ENCODE measurements around the gene EFNB1. TPM values are rescaled to one million over a fixed set of nuclear protein-coding genes. Genes with fewer than 3 reads are reported as not detected.
A peak's percentile ranks its signal among the peaks of the same experiment; 100 is the strongest.

EFNB1 gene
- total and polyA plus RNA-seq, 9 donors, result 37.4 to 68.3 (median 57.8) TPM

- peaks cover 31% of the 10 kb centered on the region for H3K27me3 ChIP-seq (ENCODE audit: control insufficient read depth, insufficient read depth, low read length)
- WGBS (ENCODE audit: insufficient coverage), result 70% methylated on average over 2 of the region's 10 CpGs
- H3K27ac ChIP-seq (ENCODE audit: low read length), result no peak overlapping the region
- no peaks in the 10 kb centered on the region for H3K36me3 ChIP-seq (ENCODE audit: control insufficient read depth, insufficient read depth, low read length)
- no peaks in the 10 kb centered on the region for H3K9me3 ChIP-seq (replicated peaks; ENCODE audit: control insufficient read depth, low read depth, low read length)
- no peak for DNase-seq
- H3K4me3 ChIP-seq (ENCODE audit: low read length), result no peak overlapping the region
- peaks cover 21% of the 10 kb centered on the region for H3K4me1 ChIP-seq (ENCODE audit: control insufficient read depth, insufficient read depth, low read length)
Observed at GRCh38 chrX:68826113-68826980, 2.5 kb upstream of the EFNB1 start.

- peaks cover 31% of the 10 kb centered on the region for H3K4me1 ChIP-seq (ENCODE audit: control insufficient read depth, insufficient read depth, low read length)
- H3K36me3 ChIP-seq (ENCODE audit: control insufficient read depth, insufficient read depth, low read length), result no peaks in the 10 kb centered on the region
- DNase-seq, result no peak
- no peak overlapping the region for H3K27ac ChIP-seq (ENCODE audit: low read length)
- peaks cover 32% of the 10 kb centered on the region for H3K27me3 ChIP-seq (ENCODE audit: control insufficient read depth, insufficient read depth, low read length)
- H3K9me3 ChIP-seq (replicated peaks; ENCODE audit: control insufficient read depth, low read depth, low read length), result no peaks in the 10 kb centered on the region
- no peak overlapping the region for H3K4me3 ChIP-seq (ENCODE audit: low read length)
Observed at GRCh38 chrX:68827256-68827655, 1.6 kb upstream of the EFNB1 start.

- Histone ChIP-seq H3K36me3 (ENCODE audit: control insufficient read depth, insufficient read depth, low read length) (no peaks in the 10 kb centered on the region), H3K4me1 (ENCODE audit: control insufficient read depth, insufficient read depth, low read length) (peaks cover 33% of the 10 kb centered on the region), H3K27me3 (ENCODE audit: control insufficient read depth, insufficient read depth, low read length) (peaks cover 32% of the 10 kb centered on the region), H3K27ac (ENCODE audit: low read length) (peak overlapping the region; percentile 82), H3K4me3 (ENCODE audit: low read length) (peak overlapping the region; percentile 34), H3K9me3 (replicated peaks; ENCODE audit: control insufficient read depth, low read depth, low read length) (no peaks in the 10 kb centered on the region)
- DNase-seq, result peak; percentile 93
- 24% methylated on average over 35 of the region's 35 CpGs for WGBS (ENCODE audit: insufficient coverage)
Observed at GRCh38 chrX:68827848-68828624, 785 bp upstream of the EFNB1 start.

DNA sequence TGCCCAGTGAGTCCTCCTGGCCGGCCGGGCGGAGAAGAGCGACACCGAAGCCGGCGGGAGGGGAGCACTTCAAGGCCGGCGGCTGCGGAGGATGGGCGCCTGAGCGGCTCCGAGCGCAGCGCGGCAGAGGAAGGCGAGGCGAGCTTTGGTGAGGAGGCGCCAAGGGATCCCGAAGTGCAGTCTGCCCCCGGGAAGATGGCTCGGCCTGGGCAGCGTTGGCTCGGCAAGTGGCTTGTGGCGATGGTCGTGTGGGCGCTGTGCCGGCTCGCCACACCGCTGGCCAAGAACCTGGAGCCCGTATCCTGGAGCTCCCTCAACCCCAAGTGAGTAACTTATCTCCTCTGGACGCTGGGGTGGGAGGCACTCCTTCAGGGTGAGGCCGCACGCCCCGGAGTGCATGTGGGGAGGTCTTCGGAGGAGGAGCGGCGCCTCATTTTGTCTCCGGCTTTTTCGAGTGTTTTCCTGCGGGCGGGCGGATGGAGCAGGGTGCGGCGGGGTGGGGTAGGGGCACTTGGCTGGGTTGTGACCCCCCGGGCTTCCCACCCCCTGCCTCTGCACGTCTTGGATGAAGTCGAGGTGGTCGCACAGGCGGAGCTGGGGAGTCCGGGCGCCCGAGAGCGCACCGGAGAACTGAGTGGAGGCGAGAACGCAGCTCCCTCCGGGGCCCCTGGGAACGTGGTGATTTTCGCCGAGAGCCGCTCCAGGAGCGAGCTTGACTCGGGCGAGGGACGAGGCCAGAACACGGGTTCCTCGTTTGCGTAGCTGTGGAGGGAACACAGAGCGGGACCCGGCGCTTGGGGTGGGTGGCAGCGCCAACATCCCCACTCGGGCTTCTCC, 979 bp downstream of the EFNB1 start:
- WGBS (ENCODE audit: insufficient coverage), result 32% methylated on average over 61 of the region's 74 CpGs
- Histone ChIP-seq H3K4me3 (ENCODE audit: low read length) (peak overlapping the region; percentile 68), H3K27ac (ENCODE audit: low read length) (peak overlapping the region; percentile 42), H3K36me3 (ENCODE audit: control insufficient read depth, insufficient read depth, low read length) (no peaks in the 10 kb centered on the region), H3K9me3 (replicated peaks; ENCODE audit: control insufficient read depth, low read depth, low read length) (no peaks in the 10 kb centered on the region), H3K4me1 (ENCODE audit: control insufficient read depth, insufficient read depth, low read length) (peaks cover 38% of the 10 kb centered on the region), H3K27me3 (ENCODE audit: control insufficient read depth, insufficient read depth, low read length) (peaks cover 28% of the 10 kb centered on the region)
- DNase-seq, result peak; percentile 33

DNA sequence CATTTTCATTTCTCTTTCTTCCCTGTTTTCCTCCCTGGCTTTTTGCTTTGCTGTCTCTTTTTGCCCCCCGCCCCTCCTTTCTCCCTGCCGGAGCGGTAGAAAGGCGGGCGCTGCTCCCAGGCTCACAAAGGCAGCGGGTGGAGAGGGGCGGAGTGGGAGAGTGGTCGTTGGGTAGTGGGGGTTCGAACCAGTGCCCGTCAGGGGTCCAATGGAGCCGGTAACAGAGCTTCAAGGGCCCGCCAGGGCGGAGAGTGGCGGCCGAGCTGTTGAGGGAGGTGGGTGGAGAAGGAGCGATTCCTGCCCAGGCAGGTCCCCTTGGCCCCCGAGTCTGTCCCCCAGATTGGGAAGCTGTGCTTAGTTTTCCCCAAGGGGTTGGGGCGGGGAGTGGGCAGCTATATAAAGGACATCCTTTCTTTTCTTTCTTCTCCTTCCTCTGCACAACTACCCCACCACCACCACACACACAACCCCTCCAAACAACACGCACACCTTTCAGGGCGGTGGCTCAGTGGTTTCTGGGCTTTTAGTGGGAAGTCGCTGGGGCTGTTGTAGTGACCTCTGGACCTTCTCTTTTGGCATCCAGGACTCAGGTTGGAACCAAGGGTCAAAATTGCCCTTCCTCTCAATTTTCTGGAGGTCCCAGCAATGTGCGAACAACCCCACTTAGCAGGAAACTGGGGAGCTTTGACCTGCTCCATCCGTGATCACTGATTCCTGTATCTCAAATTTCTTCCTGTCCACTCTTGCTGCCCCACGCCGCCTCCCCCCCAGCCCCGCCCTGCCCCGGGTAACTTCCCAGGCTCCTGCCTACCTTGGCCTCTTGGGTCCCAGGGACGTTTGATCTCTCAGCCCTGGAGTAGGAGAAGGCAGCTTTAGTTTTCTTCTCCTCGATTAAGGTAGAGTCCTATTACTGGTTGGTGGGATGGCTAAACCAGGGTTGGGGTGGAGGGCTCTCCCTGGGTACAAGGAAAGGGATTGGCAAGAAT, 1.9 kb downstream of the EFNB1 start:
- H3K9me3 ChIP-seq (replicated peaks; ENCODE audit: control insufficient read depth, low read depth, low read length), result no peaks in the 10 kb centered on the region
- H3K27me3 ChIP-seq (ENCODE audit: control insufficient read depth, insufficient read depth, low read length), result peaks cover 33% of the 10 kb centered on the region
- WGBS (ENCODE audit: insufficient coverage), result 25% methylated on average over 15 of the region's 29 CpGs
- peak overlapping the region; percentile 68 for H3K4me3 ChIP-seq (ENCODE audit: low read length)
- peak; percentile 20 for DNase-seq
- H3K36me3 ChIP-seq (ENCODE audit: control insufficient read depth, insufficient read depth, low read length), result no peaks in the 10 kb centered on the region
- H3K4me1 ChIP-seq (ENCODE audit: control insufficient read depth, insufficient read depth, low read length), result peaks cover 38% of the 10 kb centered on the region
- H3K27ac ChIP-seq (ENCODE audit: low read length), result peak overlapping the region; percentile 44

DNA sequence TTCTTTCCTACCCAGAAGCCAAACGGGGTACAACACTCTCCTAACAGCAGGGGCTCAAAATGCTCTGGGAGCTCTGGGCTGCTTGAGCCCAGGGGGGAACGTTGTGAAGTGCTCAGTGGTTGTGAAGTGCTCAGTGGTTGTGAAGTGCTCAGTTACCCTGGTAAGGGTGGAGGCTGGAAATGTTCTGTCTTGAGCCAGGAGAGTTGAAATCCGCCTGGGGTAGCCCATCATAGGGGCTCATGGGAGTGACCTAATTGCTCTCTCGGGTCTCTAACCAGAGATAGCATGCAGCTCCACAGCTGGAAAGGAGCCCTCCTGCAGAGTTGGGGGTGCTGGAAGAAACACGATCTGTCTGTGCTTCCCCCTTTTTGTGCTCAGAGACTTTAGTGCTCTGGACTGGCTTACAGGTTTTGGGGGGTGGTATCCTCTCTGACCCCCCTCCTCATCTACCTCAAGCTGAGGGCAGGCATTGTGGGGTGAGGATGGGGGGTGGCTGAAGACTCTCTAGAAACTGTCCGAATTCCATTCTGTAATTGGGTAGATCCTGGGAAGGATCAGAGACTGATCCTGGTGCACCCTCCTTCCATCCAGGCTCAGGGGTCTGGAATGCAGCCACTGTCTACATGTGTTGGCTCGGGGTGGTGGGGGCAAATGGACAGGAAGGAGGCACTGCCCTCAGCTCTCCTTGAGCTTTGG, 2.7 kb downstream of the EFNB1 start:
- Histone ChIP-seq H3K27ac (ENCODE audit: low read length) (peak overlapping the region; percentile 75), H3K4me3 (ENCODE audit: low read length) (peak overlapping the region; percentile 68), H3K27me3 (ENCODE audit: control insufficient read depth, insufficient read depth, low read length) (peaks cover 31% of the 10 kb centered on the region), H3K36me3 (ENCODE audit: control insufficient read depth, insufficient read depth, low read length) (no peaks in the 10 kb centered on the region), H3K9me3 (replicated peaks; ENCODE audit: control insufficient read depth, low read depth, low read length) (no peaks in the 10 kb centered on the region), H3K4me1 (ENCODE audit: control insufficient read depth, insufficient read depth, low read length) (peaks cover 38% of the 10 kb centered on the region)
- DNase-seq, result no peak
- WGBS (ENCODE audit: insufficient coverage), result 27% methylated on average over 3 of the region's 7 CpGs

DNA sequence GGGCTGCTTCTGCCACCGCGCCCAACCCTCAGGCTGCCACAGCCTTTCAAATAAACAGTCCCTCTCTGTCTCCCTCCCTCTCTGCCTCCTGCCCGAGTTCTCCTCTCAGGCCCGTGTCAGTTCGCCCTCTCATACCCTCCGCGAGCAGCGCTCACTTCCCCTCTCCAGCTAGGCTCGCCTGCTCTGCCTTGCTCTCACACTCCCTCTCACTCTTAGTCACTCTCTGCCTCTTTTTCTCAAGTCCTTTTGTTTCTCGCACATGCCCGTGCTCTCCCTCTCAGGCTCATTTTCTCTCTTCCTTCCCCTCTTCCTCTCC, 3.2 kb downstream of the EFNB1 start:
- DNase-seq, result peak; percentile 74
- Histone ChIP-seq H3K4me1 (ENCODE audit: control insufficient read depth, insufficient read depth, low read length) (peaks cover 38% of the 10 kb centered on the region), H3K4me3 (ENCODE audit: low read length) (peak overlapping the region; percentile 68), H3K27ac (ENCODE audit: low read length) (peak overlapping the region; percentile 75), H3K9me3 (replicated peaks; ENCODE audit: control insufficient read depth, low read depth, low read length) (no peaks in the 10 kb centered on the region), H3K27me3 (ENCODE audit: control insufficient read depth, insufficient read depth, low read length) (peaks cover 27% of the 10 kb centered on the region), H3K36me3 (ENCODE audit: control insufficient read depth, insufficient read depth, low read length) (peaks cover 3% of the 10 kb centered on the region)
- WGBS (ENCODE audit: insufficient coverage), result 20% methylated on average over 11 of the region's 11 CpGs

- Histone ChIP-seq H3K27ac (ENCODE audit: low read length) (peak overlapping the region; percentile 75), H3K4me1 (ENCODE audit: control insufficient read depth, insufficient read depth, low read length) (peaks cover 38% of the 10 kb centered on the region), H3K4me3 (ENCODE audit: low read length) (peak overlapping the region; percentile 68), H3K36me3 (ENCODE audit: control insufficient read depth, insufficient read depth, low read length) (peaks cover 3% of the 10 kb centered on the region), H3K27me3 (ENCODE audit: control insufficient read depth, insufficient read depth, low read length) (peaks cover 27% of the 10 kb centered on the region), H3K9me3 (replicated peaks; ENCODE audit: control insufficient read depth, low read depth, low read length) (no peaks in the 10 kb centered on the region)
- peak; percentile 32 for DNase-seq
- WGBS (ENCODE audit: insufficient coverage), result 44% methylated on average over 6 of the region's 12 CpGs
Observed at GRCh38 chrX:68832516-68833447, 4.0 kb downstream of the EFNB1 start.
